DOHH2 (cell line): ENCODE data around the gene CAPRIN2.

Experiments
- H3F3A ChIP-seq: fragments of 200-600 bp; sonication (generic), shearing (Covaris generic); 2 replicates; pipeline ENCODE4 v1.6.0; 2016; ENCODE audit warnings: antibody characterized with exemption, mild to moderate bottlenecking; ENCODE audit not compliant: control insufficient read depth, insufficient read depth
- H3K27ac ChIP-seq: fragments of 200-600 bp; sonication (generic); 2 replicates; pipeline ENCODE4 v1.5.1; 2014; ENCODE audit warnings: low read depth, mild to moderate bottlenecking, low read length, moderate library complexity
- H3K27me3 ChIP-seq: fragments of 200-600 bp; sonication (generic); 2 replicates; pipeline ENCODE4 v1.6.1; 2014; ENCODE audit warnings: mild to moderate bottlenecking, low read length, mixed read lengths; ENCODE audit not compliant: control insufficient read depth
- H3K36me3 ChIP-seq: fragments of 200-600 bp; sonication (generic); 2 replicates; pipeline ENCODE4 v1.6.1; 2014; ENCODE audit warnings: mild to moderate bottlenecking, low read length, moderate library complexity, mixed read lengths; ENCODE audit not compliant: control insufficient read depth
- H3K4me1 ChIP-seq: fragments of 200-600 bp; sonication (generic); 2 replicates; pipeline ENCODE4 v1.6.1; 2014; ENCODE audit warnings: mild to moderate bottlenecking, low read length, mixed read lengths; ENCODE audit not compliant: control insufficient read depth
- H3K4me2 ChIP-seq: fragments of 200-600 bp; sonication (generic); 2 replicates; pipeline ENCODE4 v1.6.0; 2014; ENCODE audit warnings: mild to moderate bottlenecking, low read length, moderate library complexity
- H3K4me3 ChIP-seq: fragments of 200-600 bp; sonication (generic); 2 replicates; pipeline ENCODE4 v1.5.1; 2014; ENCODE audit warnings: mild to moderate bottlenecking, low read length, mixed read lengths
- H3K79me2 ChIP-seq: fragments of 200-600 bp; sonication (generic); 2 replicates; pipeline ENCODE4 v1.6.1; 2014; ENCODE audit warnings: mild to moderate bottlenecking, low read length, mixed read lengths; ENCODE audit not compliant: control insufficient read depth
- H3K9me2 ChIP-seq: fragments of 200-600 bp; sonication (generic); replicated peaks from 2 replicates; pipeline ENCODE4 v1.6.1; 2014; ENCODE audit warnings: mild to moderate bottlenecking, low read length, mixed read lengths; ENCODE audit not compliant: control insufficient read depth
- H3K9me3 ChIP-seq: fragments of 200-600 bp; sonication (generic); 2 replicates; pipeline ENCODE4 v1.6.1; 2014; ENCODE audit warnings: antibody characterized with exemption, low read length, mixed read lengths; ENCODE audit not compliant: control insufficient read depth, insufficient read depth
- H4K20me1 ChIP-seq: fragments of 200-600 bp; sonication (generic); 2 replicates; pipeline ENCODE4 v1.6.0; 2014; ENCODE audit warnings: low read depth, mild to moderate bottlenecking, antibody characterized with exemption, low read length, moderate library complexity; ENCODE audit not compliant: control insufficient read depth, insufficient read depth
- EZH2phosphoT487 ChIP-seq: fragments of 200-600 bp; sonication (generic); IDR thresholded peaks from 2 replicates; pipeline ENCODE4 v1.6.1; 2017; ENCODE audit warnings: borderline replicate concordance, mild to moderate bottlenecking, antibody characterized with exemption, low read length, moderate library complexity, mixed read lengths
- TF ChIP-seq, protein P1 (sequence below): fragments of 200-600 bp; sonication (generic); IDR thresholded peaks from one replicate; pipeline ENCODE4 v1.5.1; 2014; ENCODE audit warnings: antibody characterized with exemption, mild to moderate bottlenecking, low read depth, low read length; ENCODE audit not compliant: poor library complexity, severe bottlenecking

CAPRIN2 gene

DNA sequence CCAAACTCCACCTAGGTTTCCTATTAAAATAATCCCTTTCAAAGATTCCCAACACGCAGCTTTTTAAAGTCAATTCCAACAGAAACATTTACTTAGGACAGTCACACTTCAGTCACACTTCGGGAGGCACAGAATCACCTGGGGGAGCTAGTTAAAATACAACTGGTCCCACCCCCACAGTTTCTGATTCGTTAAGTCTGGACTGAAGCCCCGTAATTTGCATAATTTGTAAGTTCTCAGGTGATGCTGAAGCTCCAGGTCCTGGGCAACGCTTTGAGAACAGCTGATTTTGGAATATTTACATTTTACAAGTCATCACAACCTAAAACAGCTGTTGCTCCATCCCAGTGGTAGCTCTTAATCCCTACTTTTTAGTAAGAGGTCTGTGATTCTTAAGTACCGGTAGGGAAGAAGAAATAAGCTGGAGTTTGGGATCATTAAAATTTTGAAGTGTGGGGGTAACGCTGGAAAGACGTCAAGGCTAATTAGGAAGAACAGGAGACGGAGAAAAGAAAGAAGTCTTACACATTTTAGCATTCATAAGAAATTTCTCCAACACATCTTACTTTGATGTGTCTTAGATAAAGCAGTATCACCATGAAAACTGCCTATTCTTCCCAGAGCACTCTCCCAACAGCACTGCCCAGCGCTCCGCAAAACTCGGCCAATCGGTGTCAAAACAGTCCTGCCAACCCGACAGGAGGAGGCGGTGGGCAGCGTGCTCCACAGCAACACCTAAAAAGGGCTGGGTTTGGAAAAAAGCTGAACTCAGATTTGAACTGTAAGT lies 60.1 kb downstream of the CAPRIN2 start:
- no peak overlapping the region for H3K27ac ChIP-seq
- TF ChIP-seq, protein P1, sequence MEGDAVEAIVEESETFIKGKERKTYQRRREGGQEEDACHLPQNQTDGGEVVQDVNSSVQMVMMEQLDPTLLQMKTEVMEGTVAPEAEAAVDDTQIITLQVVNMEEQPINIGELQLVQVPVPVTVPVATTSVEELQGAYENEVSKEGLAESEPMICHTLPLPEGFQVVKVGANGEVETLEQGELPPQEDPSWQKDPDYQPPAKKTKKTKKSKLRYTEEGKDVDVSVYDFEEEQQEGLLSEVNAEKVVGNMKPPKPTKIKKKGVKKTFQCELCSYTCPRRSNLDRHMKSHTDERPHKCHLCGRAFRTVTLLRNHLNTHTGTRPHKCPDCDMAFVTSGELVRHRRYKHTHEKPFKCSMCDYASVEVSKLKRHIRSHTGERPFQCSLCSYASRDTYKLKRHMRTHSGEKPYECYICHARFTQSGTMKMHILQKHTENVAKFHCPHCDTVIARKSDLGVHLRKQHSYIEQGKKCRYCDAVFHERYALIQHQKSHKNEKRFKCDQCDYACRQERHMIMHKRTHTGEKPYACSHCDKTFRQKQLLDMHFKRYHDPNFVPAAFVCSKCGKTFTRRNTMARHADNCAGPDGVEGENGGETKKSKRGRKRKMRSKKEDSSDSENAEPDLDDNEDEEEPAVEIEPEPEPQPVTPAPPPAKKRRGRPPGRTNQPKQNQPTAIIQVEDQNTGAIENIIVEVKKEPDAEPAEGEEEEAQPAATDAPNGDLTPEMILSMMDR: no peak
- TF ChIP-seq EZH2phosphoT487: no peak
- peaks cover 54% of the 10 kb centered on the region for H3K79me2 ChIP-seq
- peaks cover 20% of the 10 kb centered on the region for H3K4me1 ChIP-seq
- no peaks in the 10 kb centered on the region for H3F3A ChIP-seq
- no peaks in the 10 kb centered on the region for H3K27me3 ChIP-seq
- peaks cover 12% of the 10 kb centered on the region for H4K20me1 ChIP-seq
- no peaks in the 10 kb centered on the region for H3K9me3 ChIP-seq
- peaks cover 3% of the 10 kb centered on the region; the same call in 1 of the 2 replicates for H3K36me3 ChIP-seq
- H3K4me2 ChIP-seq: peak overlapping the region; percentile 79
- H3K4me3 ChIP-seq: peak overlapping the region; percentile 89
- H3K9me2 ChIP-seq: no peaks in the 10 kb centered on the region

DNA sequence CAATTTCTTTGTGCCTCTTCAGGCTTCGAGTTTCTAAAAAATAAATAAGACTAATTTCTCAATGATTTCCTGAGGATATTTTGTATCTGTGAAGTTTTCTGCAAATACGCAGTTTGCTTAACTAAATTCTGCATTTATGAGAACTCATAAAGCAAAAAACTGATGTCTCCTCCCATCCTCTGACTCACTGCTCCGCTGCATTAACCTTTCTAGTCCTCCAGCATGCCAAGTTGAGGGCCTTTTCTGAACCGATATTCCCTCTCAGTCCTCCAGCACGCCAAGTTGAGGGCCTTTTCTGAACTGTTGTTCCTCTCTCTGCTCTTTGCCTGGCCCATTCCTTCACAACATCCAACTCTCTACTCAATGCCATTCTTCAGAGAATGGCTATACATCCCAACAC lies 62.3 kb downstream of the CAPRIN2 start:
- peaks cover 65% of the 10 kb centered on the region for H3K79me2 ChIP-seq
- no peak overlapping the region for H3K4me3 ChIP-seq
- H3K4me2 ChIP-seq: no peak overlapping the region

DNA sequence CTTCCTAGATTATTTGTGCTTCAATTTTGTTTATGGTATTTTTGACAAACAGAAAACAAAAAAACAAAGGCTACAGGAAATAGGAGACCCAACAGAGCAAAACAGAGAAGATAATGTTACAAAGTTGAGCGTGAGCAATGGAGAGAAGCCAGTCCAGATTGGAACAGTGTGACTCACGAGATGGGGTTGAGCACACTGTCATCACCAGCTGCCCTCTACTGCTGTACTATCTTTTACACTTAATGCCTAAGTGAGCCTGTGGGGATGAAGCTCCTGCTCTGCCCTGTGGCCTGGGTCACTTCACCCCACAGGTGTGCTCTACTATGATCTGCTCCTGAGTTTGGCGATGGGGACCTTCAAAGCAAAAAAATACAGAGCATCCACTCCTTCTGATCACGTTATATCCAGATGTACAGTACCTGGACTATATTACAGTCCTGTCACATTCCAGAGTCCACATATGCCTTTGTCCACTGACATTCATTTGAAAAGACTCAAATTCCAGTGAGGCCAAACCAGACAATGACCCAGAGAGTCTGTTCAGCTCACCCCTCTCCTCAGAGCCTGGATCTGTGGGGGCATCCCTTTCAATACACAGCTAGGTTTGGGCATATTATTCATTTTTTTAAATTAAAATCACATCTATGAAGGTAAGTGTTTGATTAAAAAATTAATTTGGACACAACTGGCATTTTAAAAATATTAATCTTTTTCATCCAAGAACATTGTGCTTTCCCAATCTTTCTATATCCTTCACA lies 63.5 kb downstream of the CAPRIN2 start:
- Histone ChIP-seq H3K36me3 (peaks cover 10% of the 10 kb centered on the region), H3K27me3 (no peaks in the 10 kb centered on the region), H3K4me3 (no peak overlapping the region), H3K4me1 (peaks cover 16% of the 10 kb centered on the region), H3K9me3 (no peaks in the 10 kb centered on the region), H3F3A (no peaks in the 10 kb centered on the region), H3K4me2 (no peak overlapping the region), H3K9me2 (no peaks in the 10 kb centered on the region), H3K27ac (no peak overlapping the region), H3K79me2 (peaks cover 68% of the 10 kb centered on the region), H4K20me1 (peaks cover 12% of the 10 kb centered on the region)
- no peak for TF ChIP-seq EZH2phosphoT487
- TF ChIP-seq, protein P1: no peak

More for the DNA sequence above, 62.3 kb downstream of the CAPRIN2 start:
- H3K36me3 ChIP-seq: peaks cover 7% of the 10 kb centered on the region
- H3K27me3 ChIP-seq: no peaks in the 10 kb centered on the region
- H3K9me3 ChIP-seq: no peaks in the 10 kb centered on the region
- H3K27ac ChIP-seq: no peak overlapping the region
- H3K9me2 ChIP-seq: no peaks in the 10 kb centered on the region
- no peaks in the 10 kb centered on the region for H3F3A ChIP-seq
- H3K4me1 ChIP-seq: peaks cover 20% of the 10 kb centered on the region
- peaks cover 12% of the 10 kb centered on the region for H4K20me1 ChIP-seq
- TF ChIP-seq EZH2phosphoT487: no peak
- TF ChIP-seq, protein P1: no peak
